K562 (cell line): Measurements from ENCODE around the gene CEP192. TPM values are rescaled to one million over a fixed set of nuclear protein-coding genes. Genes with fewer than 3 reads are reported as not detected.

Source experiments
- BCOR ChIP-seq: fragments of 450-650 bp; IDR thresholded peaks from 2 replicates; pipeline ENCODE4 v1.6.1; 2016
- CBX8 ChIP-seq: fragments of 200-600 bp; sonication (generic); IDR thresholded peaks from 2 replicates; pipeline ENCODE4 v1.6.1; 2012; ENCODE audit warnings: borderline replicate concordance, mixed run types, low read depth, mild to moderate bottlenecking, moderate library complexity, mixed read lengths, low read length, control low read depth, inconsistent platforms; ENCODE audit not compliant: poor library complexity, severe bottlenecking; ENCODE audit errors: extremely low read depth
- CTCFL ChIP-seq: IDR thresholded peaks from 2 replicates; pipeline ENCODE4 v1.6.1; 2011; ENCODE audit warnings: borderline replicate concordance, low read depth, mild to moderate bottlenecking, moderate library complexity, low read length; ENCODE audit not compliant: insufficient read depth, poor library complexity, severe bottlenecking
- DACH1 ChIP-seq: fragments of 450-650 bp; IDR thresholded peaks from 2 replicates; pipeline ENCODE4 v1.6.1; 2018; ENCODE audit not compliant: partially characterized antibody
- HMGXB4 ChIP-seq: sonication (generic); formaldehyde crosslinking; IDR thresholded peaks from 2 replicates; pipeline ENCODE4 v1.8.1; 2023; ENCODE audit warnings: mild to moderate bottlenecking, missing genetic modification reagents
- IRF1 ChIP-seq: sonication (generic); formaldehyde crosslinking; IDR thresholded peaks from 2 replicates; pipeline ENCODE4 v1.8.0; 2022; ENCODE audit warnings: missing genetic modification reagents, mild to moderate bottlenecking, borderline replicate concordance
- JUND ChIP-seq, 2 experiments: IDR thresholded peaks; 2 replicates in 1 of 2; 3 replicates in 1 of 2; pipeline ENCODE4 v1.6.1; 2011; ENCODE audit warnings: borderline replicate concordance in 2 of 2, low read depth in 2 of 2, low read length in 2 of 2, improper control_type of control experiment in 1 of 2, missing biosample characterization in 1 of 2, missing genetic modification characterization in 1 of 2, missing genetic modification reagents in 1 of 2
- MYC ChIP-seq, 2 experiments: fragments of 250-450 bp in 1 of 2; sonication (Bioruptor Pico) in 1 of 2; IDR thresholded peaks; 2 replicates each; pipeline versions ENCODE4 v1.5.1 to v1.6.1; 2012 to 2021; ENCODE audit warnings: low read depth in 2 of 2, borderline replicate concordance in 1 of 2, improper control_type of control experiment in 1 of 2, low read length in 1 of 2, mild to moderate bottlenecking in 1 of 2, moderate library complexity in 1 of 2
- POLR3G ChIP-seq: IDR thresholded peaks from 2 replicates; pipeline ENCODE4 v1.6.1; 2011; ENCODE audit not compliant: insufficient read length, insufficient replicate concordance; ENCODE audit errors: extremely low read depth
- SIN3A ChIP-seq, 2 experiments: fragments of 150-350 bp in 1 of 2; IDR thresholded peaks; 2 replicates each; pipeline ENCODE4 v1.6.1; 2011 to 2016; ENCODE audit warnings: borderline replicate concordance in 2 of 2, low read depth in 2 of 2, low read length in 2 of 2, mild to moderate bottlenecking in 2 of 2, moderate library complexity in 2 of 2; ENCODE audit not compliant: control insufficient read depth in 1 of 2
- ZMIZ1 ChIP-seq, 2 experiments: fragments of 150-350 bp in 1 of 2; IDR thresholded peaks; 2 replicates each; pipeline ENCODE4 v1.6.1; 2012 to 2016; ENCODE audit warnings: low read depth in 2 of 2, low read length in 2 of 2, mild to moderate bottlenecking in 1 of 2, moderate library complexity in 1 of 2
- ZNF23 ChIP-seq: fragments of 250-450 bp; sonication (Bioruptor Pico); IDR thresholded peaks from 2 replicates; pipeline ENCODE4 v1.4.0; 2020; ENCODE audit warnings: mild to moderate bottlenecking
- ZNF263 ChIP-seq: sonication (generic); formaldehyde crosslinking; IDR thresholded peaks from 2 replicates; pipeline ENCODE4 v1.8.0; 2022; ENCODE audit warnings: mild to moderate bottlenecking, missing genetic modification reagents, borderline replicate concordance
- polyA plus RNA-seq, 8 experiments: library from polyadenylated mRNA; depleted of rRNA in 4 of 8; stranded (reverse) in 5 of 8; unstranded in 3 of 8; fragments of >200 nt; fragmentation: Nextera tagmentation in 2 of 8; fragmentation: Illumina TruSeq in 1 of 8; extraction: Ambion mirVana in 2 of 8; extraction: Trizol in 1 of 8; gene quantifications; 2 replicates each; pipeline versions ENCODE4 v1.2.1 to v1.2.3, GENCODE V29; 2011 to 2014; ENCODE audit warnings: inconsistent platforms in 1 of 8, missing spikeins in 1 of 8
- total RNA-seq, 7 experiments: library from RNA; depleted of rRNA in 6 of 7; stranded (reverse); fragments of >200 nt in 6 of 7; fragmentation: Illumina TruSeq in 2 of 7; extraction: Trizol in 2 of 7; gene quantifications; 2 replicates each; pipeline versions ENCODE4 v1.2.1 to v1.2.3, GENCODE V29; 2011 to 2021; ENCODE audit warnings: low replicate concordance in 1 of 7
- TF ChIP-seq, protein P1 (sequence below): sonication (generic); formaldehyde crosslinking; IDR thresholded peaks from 2 replicates; pipeline ENCODE4 v1.8.1; 2023; ENCODE audit warnings: mild to moderate bottlenecking, missing genetic modification reagents

The CEP192 gene
- total and polyA plus RNA-seq, 9 of the 15 experiments (the other 6 are each of a cell fraction or from before 2014, with no cell fraction given), result 14.4 to 54.4 (median 35.8) TPM

- TF ChIP-seq CTCFL (peak; percentile 63), JUND (IDR thresholded peaks at IDR 0.05; ENCODE audit: borderline replicate concordance, low read depth, low read length) (0 out of 2 replicates have a peak, but pooled peaks have one; percentile 14), JUND (tag; IDR thresholded peaks at IDR 0.05; ENCODE audit: borderline replicate concordance, low read depth, low read length) (no peak), CBX8 (no peak), ZMIZ1 (IDR thresholded peaks at IDR 0.05; ENCODE audit: low read depth in 2 of 2, low read length in 2 of 2) (no peak), IRF1 (CRISPR knock-in tag) (no peak), BCOR (no peak), DACH1 (no peak), HMGXB4 (CRISPR knock-in tag) (no peak), SIN3A (IDR thresholded peaks at IDR 0.05; ENCODE audit: borderline replicate concordance in 2 of 2, control insufficient read depth in 1 of 2, low read depth in 2 of 2, low read length in 2 of 2) (0 out of 4 replicates have a peak, but pooled peaks of 1 of the 2 experiments have one; percentile 27), ZNF23 (CRISPR knock-in tag) (no peak), ZNF263 (CRISPR knock-in tag) (0 out of 2 replicates have a peak, but pooled peaks have one; percentile 39), POLR3G (no peak), MYC (IDR thresholded peaks at IDR 0.05; ENCODE audit: low read depth, low read length) (0 out of 2 replicates have a peak, but pooled peaks have one; percentile 32), MYC (CRISPR knock-in tag; IDR thresholded peaks at IDR 0.05; ENCODE audit: borderline replicate concordance, low read depth) (no peak)
- TF ChIP-seq, protein P1, sequence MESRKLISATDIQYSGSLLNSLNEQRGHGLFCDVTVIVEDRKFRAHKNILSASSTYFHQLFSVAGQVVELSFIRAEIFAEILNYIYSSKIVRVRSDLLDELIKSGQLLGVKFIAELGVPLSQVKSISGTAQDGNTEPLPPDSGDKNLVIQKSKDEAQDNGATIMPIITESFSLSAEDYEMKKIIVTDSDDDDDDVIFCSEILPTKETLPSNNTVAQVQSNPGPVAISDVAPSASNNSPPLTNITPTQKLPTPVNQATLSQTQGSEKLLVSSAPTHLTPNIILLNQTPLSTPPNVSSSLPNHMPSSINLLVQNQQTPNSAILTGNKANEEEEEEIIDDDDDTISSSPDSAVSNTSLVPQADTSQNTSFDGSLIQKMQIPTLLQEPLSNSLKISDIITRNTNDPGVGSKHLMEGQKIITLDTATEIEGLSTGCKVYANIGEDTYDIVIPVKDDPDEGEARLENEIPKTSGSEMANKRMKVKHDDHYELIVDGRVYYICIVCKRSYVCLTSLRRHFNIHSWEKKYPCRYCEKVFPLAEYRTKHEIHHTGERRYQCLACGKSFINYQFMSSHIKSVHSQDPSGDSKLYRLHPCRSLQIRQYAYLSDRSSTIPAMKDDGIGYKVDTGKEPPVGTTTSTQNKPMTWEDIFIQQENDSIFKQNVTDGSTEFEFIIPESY (CRISPR knock-in tag), result peak; percentile 64; the same call in 1 of the 2 replicates
Observed at GRCh38 chr18:13003466-13003896, 12.3 kb downstream of the CEP192 start (continued).
